GM12874 (cell line): ENCODE results near the gene PDCL2.

Experiments
- TF ChIP-seq, protein P1 (sequence below): IDR thresholded peaks from 2 replicates; pipeline ENCODE4 v1.5.1; 2011; ENCODE audit warnings: low read depth, mild to moderate bottlenecking, control low read depth, low read length, moderate library complexity; ENCODE audit not compliant: insufficient read depth

PDCL2 gene

DNA sequence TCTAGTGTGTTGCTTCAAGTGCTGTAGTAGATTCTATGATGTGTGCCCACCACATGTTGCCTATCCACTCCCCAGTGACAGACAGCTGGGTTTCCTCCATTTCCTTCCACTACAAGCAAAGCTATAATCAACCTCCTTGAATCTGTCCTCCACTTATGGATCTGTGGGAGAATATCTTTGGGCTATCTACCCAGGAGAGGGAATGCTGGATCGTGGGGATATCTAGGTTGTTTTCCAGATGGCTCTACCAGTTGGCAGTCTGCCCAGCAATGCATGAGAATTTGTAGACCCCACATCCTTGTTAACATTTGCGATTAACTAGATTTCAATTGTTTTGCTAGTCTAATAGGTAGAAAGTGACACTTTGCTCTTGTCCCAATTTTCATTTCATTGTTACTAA is 33.8 kb upstream of the PDCL2 start:
- TF ChIP-seq, protein P1, sequence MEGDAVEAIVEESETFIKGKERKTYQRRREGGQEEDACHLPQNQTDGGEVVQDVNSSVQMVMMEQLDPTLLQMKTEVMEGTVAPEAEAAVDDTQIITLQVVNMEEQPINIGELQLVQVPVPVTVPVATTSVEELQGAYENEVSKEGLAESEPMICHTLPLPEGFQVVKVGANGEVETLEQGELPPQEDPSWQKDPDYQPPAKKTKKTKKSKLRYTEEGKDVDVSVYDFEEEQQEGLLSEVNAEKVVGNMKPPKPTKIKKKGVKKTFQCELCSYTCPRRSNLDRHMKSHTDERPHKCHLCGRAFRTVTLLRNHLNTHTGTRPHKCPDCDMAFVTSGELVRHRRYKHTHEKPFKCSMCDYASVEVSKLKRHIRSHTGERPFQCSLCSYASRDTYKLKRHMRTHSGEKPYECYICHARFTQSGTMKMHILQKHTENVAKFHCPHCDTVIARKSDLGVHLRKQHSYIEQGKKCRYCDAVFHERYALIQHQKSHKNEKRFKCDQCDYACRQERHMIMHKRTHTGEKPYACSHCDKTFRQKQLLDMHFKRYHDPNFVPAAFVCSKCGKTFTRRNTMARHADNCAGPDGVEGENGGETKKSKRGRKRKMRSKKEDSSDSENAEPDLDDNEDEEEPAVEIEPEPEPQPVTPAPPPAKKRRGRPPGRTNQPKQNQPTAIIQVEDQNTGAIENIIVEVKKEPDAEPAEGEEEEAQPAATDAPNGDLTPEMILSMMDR, result no peak

DNA sequence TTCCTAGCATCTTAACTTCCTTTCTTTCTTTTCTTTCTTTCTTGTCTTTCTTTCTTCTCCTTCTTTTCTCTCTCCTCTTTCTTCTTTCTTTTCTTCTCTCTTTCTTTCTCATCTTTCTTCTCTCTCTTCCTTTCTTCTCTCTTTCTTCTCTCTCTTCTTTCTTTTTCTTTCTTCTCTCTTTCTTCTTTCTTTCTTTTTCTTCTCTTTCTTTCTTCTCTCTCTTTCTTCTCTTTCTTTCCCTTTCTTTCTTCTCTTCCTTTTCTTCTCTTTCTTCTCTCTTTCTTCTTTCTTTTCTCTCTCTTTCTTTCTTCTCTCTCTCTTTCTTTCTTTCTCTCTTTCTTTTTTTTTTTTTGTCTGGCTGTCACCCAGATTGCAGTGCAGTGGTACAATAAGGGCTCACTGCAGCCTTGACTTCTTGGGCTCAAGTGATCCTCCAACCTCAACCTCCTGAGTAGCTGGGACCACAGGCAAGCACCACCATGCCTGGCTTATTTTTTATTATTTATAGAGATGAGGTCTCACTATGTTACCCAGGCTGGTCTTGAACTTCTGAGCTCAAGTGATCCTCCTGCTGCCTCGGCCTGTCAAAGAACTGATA is 26.6 kb upstream of the PDCL2 start:
- TF ChIP-seq, protein P1, result no peak

DNA sequence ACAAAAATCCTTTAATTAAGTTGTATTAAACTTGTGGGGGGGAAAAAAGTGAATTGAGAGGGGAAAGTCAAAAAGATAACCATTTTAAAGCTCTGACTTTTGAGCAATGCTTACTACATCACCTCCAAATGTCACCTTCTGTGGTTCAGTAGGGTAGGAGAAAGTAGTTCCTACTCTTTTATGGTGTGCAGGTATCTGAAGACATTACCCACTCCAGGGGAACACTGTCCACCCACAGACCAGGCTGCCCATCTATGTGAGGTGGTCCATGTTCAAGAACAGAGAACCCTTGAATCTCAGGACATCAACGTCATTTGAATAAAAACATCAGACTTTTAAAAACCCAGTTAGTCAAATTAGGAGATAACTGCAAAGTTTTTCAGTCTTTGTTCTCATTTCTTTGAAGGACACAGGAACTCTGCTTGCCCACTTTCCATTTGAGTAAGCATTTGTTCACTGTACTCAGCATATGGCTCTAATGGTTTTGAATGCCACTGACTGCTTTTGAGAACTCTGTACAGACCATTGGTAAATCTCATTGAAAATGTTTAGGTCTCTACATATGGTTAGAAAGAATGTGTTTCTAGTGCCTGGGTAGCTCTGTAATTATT is 25.6 kb upstream of the PDCL2 start:
- TF ChIP-seq, protein P1, result no peak

DNA sequence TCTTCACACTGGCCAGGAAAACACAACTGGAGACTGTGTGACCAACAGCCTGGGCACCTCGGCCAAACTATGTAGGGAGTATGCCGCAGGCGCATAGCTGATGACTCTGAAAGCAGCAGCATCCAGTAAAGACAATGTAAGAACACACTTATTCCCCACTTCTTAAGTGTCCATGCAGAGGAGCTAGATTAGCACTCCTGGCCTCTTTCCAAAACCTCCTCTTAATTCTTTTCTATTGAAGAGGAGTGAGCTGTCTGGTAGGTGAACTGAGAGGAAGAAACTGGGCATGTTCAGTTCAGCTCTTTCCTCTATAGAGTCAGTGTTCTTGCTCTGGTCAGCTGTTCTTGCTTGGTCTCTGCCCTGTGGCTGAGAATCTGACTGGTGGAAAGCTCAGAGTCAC is 23.0 kb upstream of the PDCL2 start:
- TF ChIP-seq, protein P1, result no peak

DNA sequence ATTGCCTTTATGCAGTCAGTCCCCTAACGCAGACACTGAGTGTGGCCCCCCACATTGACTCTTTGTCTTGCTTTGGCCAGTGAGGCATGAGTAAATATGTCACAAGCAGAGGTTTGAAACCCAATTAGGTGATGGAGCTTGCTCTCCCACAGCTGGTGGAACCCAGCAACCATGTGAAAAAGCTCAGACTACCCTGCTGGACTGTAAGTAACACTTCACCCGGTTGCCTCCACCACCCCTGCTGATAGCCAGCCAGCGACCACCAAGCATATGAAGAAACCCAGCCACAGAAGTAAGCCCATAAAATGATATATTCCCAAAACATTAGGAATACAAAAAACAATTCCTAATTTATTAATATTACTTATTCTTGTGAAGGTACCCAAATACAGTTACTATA is 21.6 kb upstream of the PDCL2 start:
- TF ChIP-seq, protein P1, result no peak

DNA sequence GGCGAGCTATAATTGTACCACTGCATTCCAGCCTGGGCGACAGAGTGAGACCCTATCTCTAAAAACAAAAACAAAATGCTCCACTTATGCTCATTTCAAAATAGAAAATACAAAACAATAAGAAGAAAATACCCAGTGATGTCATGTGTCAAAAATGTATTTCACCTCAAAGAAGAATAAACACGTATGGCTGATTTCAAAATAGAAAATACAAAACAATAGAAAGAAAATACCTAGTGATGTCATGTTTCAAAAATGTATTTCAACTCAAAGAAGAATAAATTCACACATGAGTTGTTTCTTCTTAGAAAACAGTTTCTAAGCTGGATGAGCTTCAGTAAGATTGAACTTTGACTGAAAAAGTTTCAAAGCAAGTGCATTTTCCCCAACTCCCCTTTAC is 20.3 kb upstream of the PDCL2 start:
- TF ChIP-seq, protein P1, result no peak

DNA sequence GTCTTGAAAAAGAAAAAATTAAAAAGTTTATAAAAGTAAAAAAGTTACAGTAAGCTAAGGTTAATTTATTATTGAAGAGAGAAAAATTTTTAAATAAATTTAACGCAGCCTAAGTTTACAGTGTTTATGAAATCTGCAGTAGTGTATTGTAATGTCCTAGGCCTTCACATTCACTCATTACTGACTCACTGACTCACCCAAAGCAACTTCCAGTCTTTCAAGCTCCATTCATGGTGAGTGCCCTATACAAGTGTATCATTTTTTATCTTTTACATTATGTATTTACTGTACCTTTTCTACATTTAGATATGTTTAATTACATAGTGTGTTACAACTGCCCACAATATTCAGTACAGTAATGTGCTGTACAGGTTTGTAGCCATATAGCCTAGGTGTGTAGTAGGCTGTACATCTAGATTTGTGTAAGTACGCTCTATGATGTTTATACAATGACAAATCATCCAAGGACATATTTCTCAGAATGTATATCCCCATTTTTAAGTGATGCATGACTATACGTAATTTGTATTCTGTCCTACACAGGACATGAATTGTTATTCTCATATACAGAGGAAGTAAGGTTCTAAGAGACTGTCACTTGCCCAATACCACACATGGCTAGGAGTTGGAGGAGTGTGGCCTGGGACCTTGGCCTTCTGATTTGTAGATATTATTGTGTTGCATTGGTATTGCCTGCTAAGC is 19.5 kb upstream of the PDCL2 start:
- TF ChIP-seq, protein P1, result no peak
